ENCODE results near the gene PDE4C.

The PDE4C gene

DNA sequence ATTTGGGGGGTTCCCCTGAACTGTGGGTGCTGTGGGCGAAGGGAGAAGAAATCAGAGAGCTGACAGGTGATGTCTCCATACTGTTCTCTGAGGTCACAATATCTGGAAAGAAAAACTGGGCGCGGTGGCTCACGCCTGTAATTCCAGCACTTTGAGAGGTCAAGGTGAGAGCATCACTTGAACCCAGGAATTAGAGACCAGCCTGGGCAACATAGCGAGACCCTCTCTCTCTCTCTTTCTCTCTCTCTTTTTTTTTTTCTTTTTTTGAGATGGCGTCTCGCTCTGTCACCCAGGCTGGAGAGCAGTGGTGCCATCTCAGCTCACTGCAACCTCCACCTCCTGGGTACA is 26.1 kb upstream of the PDE4C start:
- H3K4me3 ChIP-seq (ENCODE audit: low read depth, low read length) = no peak overlapping the region
- DNase-seq (ENCODE audit: low read depth) = no peak
- TF ChIP-seq, protein P1, sequence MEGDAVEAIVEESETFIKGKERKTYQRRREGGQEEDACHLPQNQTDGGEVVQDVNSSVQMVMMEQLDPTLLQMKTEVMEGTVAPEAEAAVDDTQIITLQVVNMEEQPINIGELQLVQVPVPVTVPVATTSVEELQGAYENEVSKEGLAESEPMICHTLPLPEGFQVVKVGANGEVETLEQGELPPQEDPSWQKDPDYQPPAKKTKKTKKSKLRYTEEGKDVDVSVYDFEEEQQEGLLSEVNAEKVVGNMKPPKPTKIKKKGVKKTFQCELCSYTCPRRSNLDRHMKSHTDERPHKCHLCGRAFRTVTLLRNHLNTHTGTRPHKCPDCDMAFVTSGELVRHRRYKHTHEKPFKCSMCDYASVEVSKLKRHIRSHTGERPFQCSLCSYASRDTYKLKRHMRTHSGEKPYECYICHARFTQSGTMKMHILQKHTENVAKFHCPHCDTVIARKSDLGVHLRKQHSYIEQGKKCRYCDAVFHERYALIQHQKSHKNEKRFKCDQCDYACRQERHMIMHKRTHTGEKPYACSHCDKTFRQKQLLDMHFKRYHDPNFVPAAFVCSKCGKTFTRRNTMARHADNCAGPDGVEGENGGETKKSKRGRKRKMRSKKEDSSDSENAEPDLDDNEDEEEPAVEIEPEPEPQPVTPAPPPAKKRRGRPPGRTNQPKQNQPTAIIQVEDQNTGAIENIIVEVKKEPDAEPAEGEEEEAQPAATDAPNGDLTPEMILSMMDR (IDR thresholded peaks at IDR 0.05; ENCODE audit: low read depth, low read length) = no peak

DNA sequence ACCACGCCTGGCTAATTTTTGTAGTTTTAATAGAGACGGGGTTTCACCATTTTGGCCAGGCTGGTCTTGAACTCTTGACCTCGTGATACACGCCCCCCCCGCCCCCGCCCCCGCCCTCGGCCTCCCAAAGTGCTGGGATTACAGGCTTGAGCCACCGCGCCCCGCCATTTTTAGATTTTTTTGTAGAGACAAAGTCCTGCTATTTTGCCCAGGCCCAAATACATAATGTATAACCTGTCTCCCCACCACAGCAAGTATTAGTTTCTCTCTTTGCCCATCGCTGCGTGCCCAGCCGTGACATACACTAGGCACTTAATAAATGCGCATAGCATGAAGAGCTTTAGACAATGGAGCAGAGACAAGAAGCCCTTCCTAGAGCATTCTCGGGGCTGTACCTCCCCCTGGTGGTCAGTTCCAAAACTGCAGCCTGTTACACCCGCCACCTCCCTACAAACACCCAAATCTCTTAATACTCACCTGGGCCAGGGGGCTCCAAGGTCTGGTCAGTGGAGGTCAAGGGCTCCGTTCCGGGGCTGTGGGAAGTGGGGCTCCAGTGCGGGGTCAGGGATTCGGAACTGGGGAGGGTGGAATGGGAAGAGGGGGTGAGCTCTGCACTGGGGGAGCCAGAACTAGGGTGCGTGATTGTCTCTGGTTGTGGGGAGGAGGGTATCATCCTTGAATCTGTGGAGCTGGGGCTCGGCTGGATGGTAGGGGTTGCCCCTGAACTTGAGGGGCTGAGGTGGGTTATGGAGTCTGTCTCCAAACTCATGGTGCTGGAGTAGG is 25.5 kb upstream of the PDE4C start:
- no peak overlapping the region for H3K4me3 ChIP-seq (ENCODE audit: low read depth, low read length)
- DNase-seq (ENCODE audit: low read depth) = peak; percentile 71
- no peak for TF ChIP-seq MYC (IDR thresholded peaks at IDR 0.05; ENCODE audit: low read depth, low read length)
- TF ChIP-seq, protein P2, sequence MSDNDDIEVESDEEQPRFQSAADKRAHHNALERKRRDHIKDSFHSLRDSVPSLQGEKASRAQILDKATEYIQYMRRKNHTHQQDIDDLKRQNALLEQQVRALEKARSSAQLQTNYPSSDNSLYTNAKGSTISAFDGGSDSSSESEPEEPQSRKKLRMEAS (IDR thresholded peaks at IDR 0.05; ENCODE audit: low read depth, low read length) = peak; percentile 28; the same call in 1 of the 2 replicates
- TF ChIP-seq, protein P1 (IDR thresholded peaks at IDR 0.05; ENCODE audit: low read depth, low read length) = peak; percentile 93

DNA sequence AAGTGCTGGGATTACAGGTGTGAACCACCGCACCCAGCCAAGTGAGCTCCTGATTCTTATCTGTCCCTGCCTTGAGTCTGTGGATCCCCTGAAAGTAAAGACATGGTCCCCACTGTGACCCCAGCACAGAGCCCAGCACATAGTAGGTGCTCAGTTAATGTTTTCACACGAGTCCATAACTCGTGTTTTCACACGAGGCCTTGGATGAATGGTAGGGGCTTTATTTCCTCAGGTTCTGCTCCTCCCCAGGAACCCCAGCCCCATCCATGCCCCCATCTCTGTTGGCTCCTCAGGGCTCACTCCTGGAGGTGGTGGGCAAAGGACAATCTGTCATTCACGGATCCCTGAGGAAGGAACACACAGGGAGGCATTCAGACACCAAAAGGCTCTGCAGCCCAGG is 23.6 kb upstream of the PDE4C start:
- H3K4me3 ChIP-seq (ENCODE audit: low read depth, low read length) = no peak overlapping the region
- DNase-seq (ENCODE audit: low read depth) = no peak
- no peak for TF ChIP-seq MYC (IDR thresholded peaks at IDR 0.05; ENCODE audit: low read depth, low read length)
- TF ChIP-seq, protein P1 (IDR thresholded peaks at IDR 0.05; ENCODE audit: low read depth, low read length) = no peak
- TF ChIP-seq POLR2A (IDR thresholded peaks at IDR 0.05; ENCODE audit: extremely low read depth, insufficient read length) = no peak
- TF ChIP-seq, protein P2 (IDR thresholded peaks at IDR 0.05; ENCODE audit: low read depth, low read length) = no peak

DNA sequence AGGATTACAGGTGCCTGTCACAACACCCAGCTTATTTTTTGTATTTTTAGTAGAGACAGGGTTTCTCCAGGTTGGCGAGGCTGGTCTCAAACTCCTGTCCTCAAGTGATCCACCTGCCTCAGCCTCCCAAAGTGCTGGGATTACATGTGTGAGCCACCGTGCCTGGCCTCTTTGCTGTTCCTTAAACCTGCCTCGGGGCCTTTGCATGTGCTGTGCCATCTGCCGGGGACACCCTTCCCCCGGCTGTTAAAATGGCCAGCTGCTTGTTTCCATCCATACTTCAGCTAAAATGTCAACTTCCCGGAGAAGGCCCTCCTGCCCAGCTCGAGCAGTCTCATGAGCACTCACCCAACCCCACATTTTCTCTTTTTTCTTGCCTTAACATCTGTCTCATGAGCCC is 19.1 kb upstream of the PDE4C start:
- TF ChIP-seq, protein P1 (IDR thresholded peaks at IDR 0.05; ENCODE audit: low read depth, low read length) = no peak
- TF ChIP-seq POLR2A (IDR thresholded peaks at IDR 0.05; ENCODE audit: extremely low read depth, insufficient read length) = no peak
- TF ChIP-seq, protein P2 (IDR thresholded peaks at IDR 0.05; ENCODE audit: low read depth, low read length) = no peak
- TF ChIP-seq MYC (IDR thresholded peaks at IDR 0.05; ENCODE audit: low read depth, low read length) = no peak
- no peak overlapping the region for H3K4me3 ChIP-seq (ENCODE audit: low read depth, low read length)
- DNase-seq (ENCODE audit: low read depth) = no peak

DNA sequence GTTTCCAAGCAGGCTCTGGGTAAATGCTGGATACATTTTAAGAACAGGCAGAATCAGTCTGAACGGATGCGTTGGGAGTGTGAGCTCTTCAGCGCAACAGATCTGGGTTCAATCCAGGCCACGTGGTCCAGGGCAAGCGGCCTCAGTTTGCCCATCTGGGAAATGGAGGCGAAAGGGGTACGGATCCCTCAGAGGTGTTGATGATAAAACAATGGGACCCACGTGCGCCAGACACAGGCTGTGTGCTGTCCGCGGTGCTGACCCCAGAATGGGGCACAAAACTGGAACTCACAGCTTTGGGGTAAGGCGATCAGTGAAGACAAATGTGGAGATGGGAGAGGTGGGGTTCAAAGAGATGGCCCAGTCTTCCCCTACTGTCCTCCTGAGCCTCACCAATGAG is 13.1 kb upstream of the PDE4C start:
- TF ChIP-seq MYC (IDR thresholded peaks at IDR 0.05; ENCODE audit: low read depth, low read length) = peak; percentile 88
- TF ChIP-seq, protein P2 (IDR thresholded peaks at IDR 0.05; ENCODE audit: low read depth, low read length) = peak; percentile 98
- TF ChIP-seq, protein P1 (IDR thresholded peaks at IDR 0.05; ENCODE audit: low read depth, low read length) = no peak
- TF ChIP-seq POLR2A (IDR thresholded peaks at IDR 0.05; ENCODE audit: extremely low read depth, insufficient read length) = no peak
- DNase-seq (ENCODE audit: low read depth) = peak; percentile 34
- no peak overlapping the region for H3K4me3 ChIP-seq (ENCODE audit: low read depth, low read length)

DNA sequence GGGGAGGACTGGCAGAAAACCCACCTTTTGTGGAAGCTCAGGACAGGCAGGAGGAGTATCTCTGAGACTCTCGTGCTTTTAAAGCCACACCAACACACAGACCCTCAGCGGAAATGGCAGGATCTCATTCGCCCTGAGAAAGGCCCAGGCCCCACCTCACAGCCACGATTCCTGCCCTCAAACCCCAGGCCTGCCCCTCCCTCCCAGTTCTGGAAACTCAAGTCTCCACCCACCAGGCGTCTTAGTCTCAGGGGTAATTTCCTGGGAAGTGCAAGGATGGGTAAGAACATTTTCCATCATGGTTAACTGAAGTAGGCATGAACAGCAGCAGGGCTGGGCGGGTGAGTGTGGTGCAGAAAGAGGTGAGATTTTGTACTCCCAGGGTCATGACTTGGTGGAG is 8.0 kb upstream of the PDE4C start:
- TF ChIP-seq, protein P1 (IDR thresholded peaks at IDR 0.05; ENCODE audit: low read depth, low read length) = no peak
- TF ChIP-seq MYC (IDR thresholded peaks at IDR 0.05; ENCODE audit: low read depth, low read length) (no peak), POLR2A (IDR thresholded peaks at IDR 0.05; ENCODE audit: extremely low read depth, insufficient read length) (no peak)
- TF ChIP-seq, protein P2 (IDR thresholded peaks at IDR 0.05; ENCODE audit: low read depth, low read length) = no peak
- no peak for DNase-seq (ENCODE audit: low read depth)
- no peak overlapping the region for H3K4me3 ChIP-seq (ENCODE audit: low read depth, low read length)
